RCC 7860 (cell line): ENCODE results near the gene ABRACL.
A peak's percentile ranks its signal among the peaks of the same experiment; 100 is the strongest.
"Not testable (repeated sequence)": the region's sequence is repeated elsewhere in the genome, so short reads cannot be mapped to it uniquely, and the experiment has no call there.

ENCODE experiments used
- DNase-seq: peaks from one replicate; pipeline ENCODE4 v3.0.0-alpha.2; 2015; ENCODE audit warnings: low spot score
- FAIRE-seq: peaks from 2 replicates; lab custom pipeline; 2012; peaks lifted over from hg19 to GRCh38; lab: Jason Lieb, UNC

Gene ABRACL

GRCh38 chr6:139010674-139011073, 17.9 kb upstream of the ABRACL start:
- DNase-seq (no peak), FAIRE-seq (no peak)

GRCh38 chr6:139011980-139012379, 16.6 kb upstream of the ABRACL start:
- DNase-seq (no peak), FAIRE-seq (no peak)

GRCh38 chr6:139013185-139013800, 15.3 kb upstream of the ABRACL start:
- FAIRE-seq (no peak), DNase-seq (no peak)

- FAIRE-seq (no peak), DNase-seq (no peak)
Observed at GRCh38 chr6:139014945-139015344, 13.6 kb upstream of the ABRACL start.

GRCh38 chr6:139016337-139017213, 12.0 kb upstream of the ABRACL start:
- FAIRE-seq (no peak), DNase-seq (no peak)

- DNase-seq (peak; percentile 13), FAIRE-seq (peak; percentile 85)
Observed at GRCh38 chr6:139017227-139017626, 11.3 kb upstream of the ABRACL start.

- DNase-seq: no peak
- FAIRE-seq: no peak
Observed at GRCh38 chr6:139019722-139020121, 8.8 kb upstream of the ABRACL start.

- DNase-seq (no peak), FAIRE-seq (no peak)
Observed at GRCh38 chr6:139020689-139021088, 7.9 kb upstream of the ABRACL start.

GRCh38 chr6:139025416-139025815, 3.1 kb upstream of the ABRACL start:
- not testable (repeated sequence) for FAIRE-seq, DNase-seq

GRCh38 chr6:139027620-139028182, 844 bp upstream of the ABRACL start:
- FAIRE-seq (no peak), DNase-seq (peak; percentile 15)

- FAIRE-seq (no peak), DNase-seq (no peak)
Observed at GRCh38 chr6:139028215-139028657, 309 bp upstream of the ABRACL start.

GRCh38 chr6:139029470-139030227, 1.1 kb downstream of the ABRACL start:
- FAIRE-seq (no peak), DNase-seq (no peak)

GRCh38 chr6:139030228-139030963, 1.9 kb downstream of the ABRACL start:
- FAIRE-seq: no peak

GRCh38 chr6:139037490-139037889, 8.9 kb downstream of the ABRACL start:
- DNase-seq (no peak), FAIRE-seq (no peak)

More at GRCh38 chr6:139030228-139030963, 1.9 kb downstream of the ABRACL start:
- no peak for DNase-seq

GRCh38 chr6:139044250-139044649, 15.7 kb downstream of the ABRACL start:
- DNase-seq (no peak), FAIRE-seq (no peak)

- FAIRE-seq: no peak
- no peak for DNase-seq
Observed at GRCh38 chr6:139047677-139048076, 19.1 kb downstream of the ABRACL start.

- not testable (repeated sequence) for DNase-seq, FAIRE-seq
Observed at GRCh38 chr6:139048912-139049311, 20.4 kb downstream of the ABRACL start.

- not testable (repeated sequence) for DNase-seq, FAIRE-seq
Observed at GRCh38 chr6:139050131-139050769, 21.7 kb downstream of the ABRACL start.

GRCh38 chr6:139050770-139051313, 22.3 kb downstream of the ABRACL start:
- DNase-seq (no peak), FAIRE-seq (no peak)
